Spleen (tissue), 7 donors: ENCODE results near the gene PCID2.

Experiments
- POLR2AphosphoS5 ChIP-seq, 3 donors: sonication (generic); formaldehyde crosslinking; IDR thresholded peaks; one replicate each; pipeline ENCODE4 v1.5.1; 2017; ENCODE audit warnings: antibody characterized with exemption in 3 of 3
- TF ChIP-seq, protein P1 (sequence below), 11 experiments: fragments of 200-600 bp in 7 of 11; fragments of 450-650 bp in 4 of 11; sonication (generic) in 4 of 11; IDR thresholded peaks in 8 of 11; conservative IDR thresholded peaks in 3 of 11; 1 replicate in 7 of 11; 2 replicates in 4 of 11; pipeline versions ENCODE4 v1.4.0 to v1.8.0; 2016 to 2021; ENCODE audit warnings: antibody characterized with exemption in 11 of 11, inconsistent platforms in 4 of 11, mild to moderate bottlenecking in 1 of 11
- donor health status: DM: no; HTN: no; CAD: no; lungs with moderate emphysema.
- donor health status: DM: no; HTN: no; CAD: no.
- donor health status: DM: no; HTN: no; CAD: no.

DNA sequence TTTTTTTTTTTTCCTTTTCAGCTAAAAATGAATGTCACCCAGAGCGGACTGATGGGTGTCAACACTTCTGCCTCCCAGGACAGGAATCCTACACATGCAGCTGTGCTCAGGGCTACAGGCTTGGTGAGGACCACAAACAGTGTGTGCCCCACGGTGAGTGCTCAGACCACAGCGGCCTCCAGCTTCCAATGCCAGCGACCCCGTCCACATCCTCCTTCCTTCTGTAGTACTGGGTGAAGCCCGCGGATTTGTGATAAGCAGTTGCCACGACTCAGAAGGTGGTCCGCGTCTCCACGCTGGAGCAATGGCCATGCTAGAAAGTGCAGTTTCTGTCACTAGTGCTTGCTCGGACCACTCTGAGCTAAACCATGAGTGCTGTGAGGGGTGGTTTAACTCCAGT, 44.0 kb downstream of the PCID2 start:
- no peak for TF ChIP-seq POLR2AphosphoS5 (IDR thresholded peaks at IDR 0.05)
- TF ChIP-seq, protein P1, sequence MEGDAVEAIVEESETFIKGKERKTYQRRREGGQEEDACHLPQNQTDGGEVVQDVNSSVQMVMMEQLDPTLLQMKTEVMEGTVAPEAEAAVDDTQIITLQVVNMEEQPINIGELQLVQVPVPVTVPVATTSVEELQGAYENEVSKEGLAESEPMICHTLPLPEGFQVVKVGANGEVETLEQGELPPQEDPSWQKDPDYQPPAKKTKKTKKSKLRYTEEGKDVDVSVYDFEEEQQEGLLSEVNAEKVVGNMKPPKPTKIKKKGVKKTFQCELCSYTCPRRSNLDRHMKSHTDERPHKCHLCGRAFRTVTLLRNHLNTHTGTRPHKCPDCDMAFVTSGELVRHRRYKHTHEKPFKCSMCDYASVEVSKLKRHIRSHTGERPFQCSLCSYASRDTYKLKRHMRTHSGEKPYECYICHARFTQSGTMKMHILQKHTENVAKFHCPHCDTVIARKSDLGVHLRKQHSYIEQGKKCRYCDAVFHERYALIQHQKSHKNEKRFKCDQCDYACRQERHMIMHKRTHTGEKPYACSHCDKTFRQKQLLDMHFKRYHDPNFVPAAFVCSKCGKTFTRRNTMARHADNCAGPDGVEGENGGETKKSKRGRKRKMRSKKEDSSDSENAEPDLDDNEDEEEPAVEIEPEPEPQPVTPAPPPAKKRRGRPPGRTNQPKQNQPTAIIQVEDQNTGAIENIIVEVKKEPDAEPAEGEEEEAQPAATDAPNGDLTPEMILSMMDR (IDR thresholded peaks at IDR 0.05 in 8 of 11, conservative IDR thresholded peaks at IDR 0.05 in 3 of 11) = no peak
